SK-N-MC (cell line): ENCODE measurements around the gene GALNT9.
"Not testable (repeated sequence)": the region's sequence is repeated elsewhere in the genome, so short reads cannot be mapped to it uniquely, and the experiment has no call there.

Source experiments
- DNase-seq: peaks from one replicate; pipeline ENCODE4 v3.0.0-alpha.2; 2011; ENCODE audit warnings: low read depth, low spot score
- H3K27ac ChIP-seq: fragments of 200-600 bp; sonication (generic); 2 replicates; pipeline ENCODE4 v1.5.1; 2016; ENCODE audit warnings: mixed run types
- H3K36me3 ChIP-seq: fragments of 200-600 bp; sonication (generic); 2 replicates; pipeline ENCODE4 v1.6.1; 2017; ENCODE audit warnings: antibody characterized with exemption, low read length, mixed read lengths; ENCODE audit not compliant: insufficient read depth
- H3K4me3 ChIP-seq: fragments of 200-600 bp; sonication (generic); 2 replicates; pipeline ENCODE4 v1.5.1; 2016
- H3K9ac ChIP-seq: fragments of 200-600 bp; sonication (generic); 2 replicates; pipeline ENCODE4 v1.8.0; 2017; ENCODE audit warnings: mixed run types, mixed read lengths; ENCODE audit not compliant: insufficient read length
- H3K9me3 ChIP-seq: fragments of 200-600 bp; sonication (generic); 2 replicates; pipeline ENCODE4 v1.6.1; 2017; ENCODE audit warnings: low read depth, mild to moderate bottlenecking, antibody characterized with exemption, low read length, moderate library complexity, mixed read lengths
- EZH2 ChIP-seq: fragments of 200-600 bp; sonication (generic); IDR thresholded peaks from one replicate; pipeline ENCODE4 v1.6.1; 2017; ENCODE audit warnings: antibody characterized with exemption
- FOXP2 ChIP-seq: optimal IDR thresholded peaks from 2 replicates; pipeline ENCODE3; 2011; ENCODE audit warnings: mild to moderate bottlenecking, moderate library complexity; ENCODE audit not compliant: insufficient read depth; ENCODE audit errors: extremely low read length, control extremely low read depth
- POLR2AphosphoS5 ChIP-seq: IDR thresholded peaks from 2 replicates; pipeline ENCODE4 v1.6.1; 2012; ENCODE audit warnings: mild to moderate bottlenecking, low read depth, low read length, borderline replicate concordance

Gene GALNT9

DNA sequence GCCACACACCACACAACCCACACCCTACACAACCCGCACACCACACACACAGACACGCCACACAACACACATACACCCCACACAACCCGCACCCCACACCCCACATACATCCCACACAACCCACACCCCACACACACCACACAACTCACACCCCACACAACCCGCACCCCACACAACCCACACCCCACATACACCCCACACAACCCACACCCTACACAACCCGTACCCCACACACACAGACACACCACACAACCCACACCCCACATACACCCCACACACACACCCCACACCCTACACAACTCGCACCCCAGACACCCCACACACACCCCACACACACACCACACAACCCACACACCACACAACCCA, 106.6 kb downstream of the GALNT9 start:
- Histone ChIP-seq H3K9ac (peak overlapping the region; percentile 20), H3K36me3 (no peaks in the 10 kb centered on the region), H3K27ac (peak overlapping the region; percentile 92), H3K9me3 (no peaks in the 10 kb centered on the region), H3K4me3 (peak overlapping the region; percentile 43; the same call in 1 of the 2 replicates)
- DNase-seq, result no peak
- no peak for TF ChIP-seq EZH2
- TF ChIP-seq FOXP2, result no peak
- no peak for TF ChIP-seq POLR2AphosphoS5

DNA sequence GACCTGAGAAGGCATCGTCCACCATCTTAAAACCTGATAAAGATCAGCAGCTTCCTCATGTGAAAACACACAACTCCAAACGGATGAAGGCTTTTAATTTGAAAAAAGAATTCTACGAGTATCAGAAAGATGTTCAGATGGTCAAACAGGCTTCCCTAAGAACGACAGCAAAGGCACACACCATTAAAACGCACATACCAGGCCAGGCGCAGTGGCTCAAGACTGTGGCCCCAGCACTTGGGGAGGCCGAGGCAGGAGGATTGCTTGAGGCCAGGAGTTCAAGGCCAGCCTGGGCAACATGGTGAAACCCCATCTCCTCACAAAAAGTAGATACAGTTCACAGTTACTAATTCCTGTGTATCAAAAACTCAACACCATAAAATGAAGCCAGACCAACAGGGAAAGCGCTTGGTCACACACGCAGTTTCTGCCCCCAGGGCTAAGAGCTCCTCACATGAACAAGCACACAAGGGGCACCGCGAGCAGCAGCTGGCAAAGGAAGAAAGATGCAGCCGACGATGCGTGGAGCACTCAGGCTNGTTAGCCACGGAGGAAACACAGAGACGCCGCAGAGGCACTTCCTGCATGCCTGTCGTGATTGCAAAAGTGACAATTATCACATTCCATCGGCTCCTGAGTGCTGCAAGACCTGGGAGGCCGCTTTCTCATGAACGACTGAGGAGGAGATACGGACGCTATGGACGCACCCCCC, 107.1 kb downstream of the GALNT9 start:
- H3K27ac ChIP-seq, result peak overlapping the region; percentile 92
- TF ChIP-seq POLR2AphosphoS5 (no peak), FOXP2 (no peak), EZH2 (no peak)
- peak overlapping the region; percentile 43 for H3K4me3 ChIP-seq
- DNase-seq, result peak; percentile 86
- H3K9me3 ChIP-seq, result no peaks in the 10 kb centered on the region
- H3K9ac ChIP-seq, result no peak overlapping the region
- H3K36me3 ChIP-seq, result no peaks in the 10 kb centered on the region

GRCh38 chr12:132219761-132220160, 109.6 kb downstream of the GALNT9 start:
- not testable (repeated sequence) for H3K36me3 ChIP-seq, H3K9me3 ChIP-seq, H3K9ac ChIP-seq, H3K27ac ChIP-seq, DNase-seq, H3K4me3 ChIP-seq

GRCh38 chr12:132219323-132219722, 110.1 kb downstream of the GALNT9 start:
- Histone ChIP-seq H3K9me3 (no peaks in the 10 kb centered on the region), H3K9ac (no peak overlapping the region), H3K4me3 (no peak overlapping the region), H3K27ac (no peak overlapping the region), H3K36me3 (no peaks in the 10 kb centered on the region)
- no peak for TF ChIP-seq FOXP2
- TF ChIP-seq EZH2, result no peak
- no peak for TF ChIP-seq POLR2AphosphoS5
- no peak for DNase-seq

DNA sequence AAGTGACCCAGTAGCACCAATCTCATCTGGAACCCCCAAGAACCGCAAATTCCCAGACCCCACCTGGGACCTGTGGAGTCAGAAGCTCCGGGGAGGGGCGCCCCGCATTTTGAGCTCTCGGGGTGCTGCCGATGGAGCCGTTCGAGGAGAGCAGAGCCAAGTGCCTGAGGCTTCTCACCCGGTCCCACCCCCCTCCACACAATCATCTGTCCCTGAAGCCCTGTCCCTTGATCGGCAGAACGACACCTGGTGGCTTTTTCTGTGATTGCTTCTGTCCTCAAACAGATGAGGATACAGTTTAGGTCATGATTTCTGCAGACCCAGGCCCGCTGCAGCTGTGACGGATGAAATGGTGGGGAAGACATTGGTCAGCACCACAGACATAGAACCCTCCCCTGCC, 110.5 kb downstream of the GALNT9 start:
- H3K27ac ChIP-seq, result no peak overlapping the region

GRCh38 chr12:132218527-132218875, 110.9 kb downstream of the GALNT9 start:
- Histone ChIP-seq H3K9me3 (no peaks in the 10 kb centered on the region), H3K36me3 (no peaks in the 10 kb centered on the region), H3K27ac (no peak overlapping the region), H3K9ac (no peak overlapping the region), H3K4me3 (no peak overlapping the region)
- DNase-seq, result no peak
- TF ChIP-seq POLR2AphosphoS5 (no peak), FOXP2 (no peak), EZH2 (no peak)

More for the DNA sequence above, 110.5 kb downstream of the GALNT9 start:
- Histone ChIP-seq H3K9me3 (no peaks in the 10 kb centered on the region), H3K36me3 (no peaks in the 10 kb centered on the region), H3K4me3 (no peak overlapping the region), H3K9ac (no peak overlapping the region)
- DNase-seq, result no peak
- TF ChIP-seq FOXP2 (no peak), POLR2AphosphoS5 (no peak), EZH2 (no peak)

DNA sequence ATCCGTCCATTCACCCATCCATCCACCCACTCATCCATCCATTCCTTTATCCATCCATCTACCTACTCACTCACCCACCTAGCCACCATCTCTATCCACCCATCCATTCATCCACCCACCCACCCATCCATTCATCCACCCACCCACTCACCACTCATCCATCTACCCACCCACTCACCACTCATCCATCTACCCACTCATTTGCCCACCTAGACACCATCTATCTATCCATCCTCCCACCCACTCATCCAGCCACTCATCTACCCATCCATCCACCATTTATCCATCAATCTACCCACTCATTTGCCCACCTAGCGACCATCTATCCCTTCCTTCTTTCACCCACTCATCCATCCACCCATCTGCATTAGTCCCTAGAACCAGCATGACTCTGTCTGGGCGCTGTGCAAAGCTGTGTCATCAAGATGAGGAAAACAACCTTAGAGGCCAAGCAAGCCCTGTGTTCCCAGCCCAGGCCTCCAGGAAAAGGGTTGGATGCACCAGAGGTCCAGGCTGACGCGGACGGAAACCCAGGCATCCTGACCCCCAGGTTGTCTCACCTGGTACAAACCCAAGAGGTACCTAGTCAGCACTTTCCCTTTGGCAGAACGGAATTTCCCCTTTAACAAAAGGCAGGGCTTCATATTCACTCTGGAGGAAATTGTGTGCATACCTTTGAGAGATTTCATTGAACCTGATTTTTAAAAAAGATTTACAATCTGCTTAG, 111.4 kb downstream of the GALNT9 start:
- TF ChIP-seq FOXP2 (no peak), POLR2AphosphoS5 (no peak), EZH2 (no peak)
- Histone ChIP-seq H3K9ac (no peak overlapping the region), H3K36me3 (no peaks in the 10 kb centered on the region), H3K4me3 (no peak overlapping the region), H3K27ac (no peak overlapping the region), H3K9me3 (no peaks in the 10 kb centered on the region)
- no peak for DNase-seq

- H3K9me3 ChIP-seq, result no peaks in the 10 kb centered on the region
- DNase-seq, result no peak
- TF ChIP-seq POLR2AphosphoS5 (no peak), EZH2 (no peak), FOXP2 (no peak)
- H3K27ac ChIP-seq, result no peak overlapping the region
- no peak overlapping the region for H3K9ac ChIP-seq
- H3K36me3 ChIP-seq, result no peaks in the 10 kb centered on the region
- no peak overlapping the region for H3K4me3 ChIP-seq
These were observed 112.0 kb downstream of the GALNT9 start for GRCh38 chr12:132217371-132217770.

DNA sequence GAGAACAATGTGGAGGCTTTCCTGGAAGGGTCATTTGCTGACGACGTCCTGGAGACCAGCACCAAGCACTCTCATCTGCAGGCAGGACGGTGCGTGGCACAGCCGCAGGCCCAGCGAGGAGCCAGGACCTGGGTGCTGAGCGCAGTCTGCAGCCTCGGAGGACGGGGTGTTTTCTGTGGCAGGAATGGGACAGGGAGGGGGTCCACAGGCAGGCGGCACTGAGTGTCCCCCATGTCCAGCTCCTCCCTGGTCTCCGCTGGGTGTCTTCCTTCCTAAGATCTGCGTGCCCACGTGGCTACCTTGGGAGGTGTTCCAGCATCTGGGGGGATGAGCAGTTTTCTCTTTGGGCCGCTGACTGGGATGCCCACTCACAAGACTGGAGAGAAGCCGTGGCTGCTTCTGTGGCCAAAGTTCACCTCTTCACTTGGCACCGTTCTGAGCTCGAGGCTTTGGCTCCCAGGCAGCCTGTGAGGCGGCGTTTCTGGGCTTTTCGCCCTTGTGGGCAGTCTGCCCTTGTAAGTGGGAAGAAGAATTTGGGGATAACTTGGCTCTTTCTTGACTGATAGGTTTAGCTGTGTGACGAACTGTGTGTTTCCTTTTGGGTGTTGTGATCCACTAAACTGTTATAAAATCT, 112.9 kb downstream of the GALNT9 start:
- H3K9me3 ChIP-seq, result no peaks in the 10 kb centered on the region
- H3K4me3 ChIP-seq, result no peak overlapping the region
- no peak for DNase-seq
- no peak overlapping the region for H3K27ac ChIP-seq
- no peak overlapping the region for H3K9ac ChIP-seq
- H3K36me3 ChIP-seq, result no peaks in the 10 kb centered on the region
- TF ChIP-seq EZH2 (no peak), FOXP2 (no peak), POLR2AphosphoS5 (no peak)
